SK-N-SH (cell line): ENCODE measurements around the gene COLEC12. TPM values are rescaled to one million over a fixed set of nuclear protein-coding genes. Genes with fewer than 3 reads are reported as not detected.

Experiments
- CTCF ChIA-PET: fragments of 300-600, 350-600 bp; formaldehyde crosslinking; extraction: SDS; loops from one replicate; lab custom pipeline; 2021; lab: Yijun Ruan, JAX
- POLR2A ChIA-PET: fragments of 350-600 bp; sonication (Branson Sonifier 250); formaldehyde crosslinking; extraction: SDS; loops from one replicate; lab custom pipeline; 2020; ENCODE audit warnings: antibody characterized with exemption, inconsistent platforms; lab: Yijun Ruan, JAX
- DNase-seq: peaks from one replicate; pipeline ENCODE4 v3.0.0; 2012
- H2AFZ ChIP-seq: fragments of 200-600 bp; sonication (generic); 2 replicates; pipeline ENCODE4 v1.8.1; 2016; ENCODE audit warnings: antibody characterized with exemption, mild to moderate bottlenecking, low read depth
- H3F3A ChIP-seq: fragments of 200-600 bp; sonication (generic); replicated peaks from 2 replicates; pipeline ENCODE3; 2016; ENCODE audit warnings: antibody characterized with exemption, mild to moderate bottlenecking; ENCODE audit not compliant: insufficient read depth
- H3K27ac ChIP-seq, 2 experiments: fragments of 200-500 bp in 1 of 2; fragments of 200-600 bp in 1 of 2; sonication (Bioruptor generic) in 1 of 2; sonication (generic), shearing (Covaris generic) in 1 of 2; 2 replicates each; pipeline versions ENCODE4 v1.5.1 to v1.6.1; 2014 to 2016; ENCODE audit warnings: low read depth in 2 of 2, inconsistent platforms in 1 of 2, low read length in 1 of 2, mild to moderate bottlenecking in 1 of 2, mixed read lengths in 1 of 2
- H3K27me3 ChIP-seq: fragments of 200-600 bp; sonication (generic), shearing (Covaris generic); 2 replicates; pipeline ENCODE4 v1.6.1; 2016; ENCODE audit warnings: mixed run types; ENCODE audit not compliant: insufficient read depth
- H3K36me3 ChIP-seq, 2 experiments: fragments of 200-500 bp in 1 of 2; fragments of 200-600 bp in 1 of 2; sonication (Bioruptor generic) in 1 of 2; sonication (generic) in 1 of 2; replicated peaks in 1 of 2; 2 replicates each; pipeline versions ENCODE3 to v1.5.1; 2014 to 2016; ENCODE audit warnings: low read length in 1 of 2, mild to moderate bottlenecking in 1 of 2; ENCODE audit not compliant: insufficient read depth in 2 of 2, control insufficient read depth in 1 of 2
- H3K4me1 ChIP-seq, 2 experiments: fragments of 200-500 bp in 1 of 2; fragments of 200-600 bp in 1 of 2; sonication (Bioruptor generic) in 1 of 2; sonication (generic), shearing (Covaris generic) in 1 of 2; 2 replicates each; pipeline versions ENCODE4 v1.5.1 to v1.6.1; 2014 to 2016; ENCODE audit warnings: low read depth in 1 of 2, low read length in 1 of 2, mixed run types in 1 of 2; ENCODE audit not compliant: insufficient read depth in 2 of 2, control insufficient read depth in 1 of 2
- H3K4me2 ChIP-seq: fragments of 200-600 bp; sonication (generic), shearing (Covaris generic); 2 replicates; pipeline ENCODE4 v1.6.1; 2017; ENCODE audit warnings: mixed run types
- H3K4me3 ChIP-seq, 2 experiments: fragments of 200-500 bp in 1 of 2; fragments of 200-600 bp in 1 of 2; sonication (Bioruptor generic) in 1 of 2; sonication (generic), shearing (Covaris generic) in 1 of 2; 2 replicates each; pipeline versions ENCODE4 v1.5.1 to v1.8.1; 2014 to 2016; ENCODE audit warnings: low read depth in 2 of 2, inconsistent platforms in 1 of 2, low read length in 1 of 2, mild to moderate bottlenecking in 1 of 2, mixed read lengths in 1 of 2, moderate library complexity in 1 of 2
- H3K79me2 ChIP-seq: fragments of 200-600 bp; sonication (generic); 2 replicates; pipeline ENCODE4 v1.8.1; 2017; ENCODE audit warnings: mild to moderate bottlenecking; ENCODE audit not compliant: insufficient read depth
- H3K9ac ChIP-seq: fragments of 200-600 bp; sonication (generic); 2 replicates; pipeline ENCODE4 v1.6.1; 2017; ENCODE audit warnings: mixed run types
- H3K9me2 ChIP-seq: fragments of 200-600 bp; sonication (generic); 2 replicates; pipeline ENCODE4 v1.6.1; 2017; ENCODE audit warnings: mixed run types
- H3K9me3 ChIP-seq: fragments of 200-600 bp; sonication (generic); 2 replicates; pipeline ENCODE4 v1.6.1; 2017; ENCODE audit warnings: mixed run types, mild to moderate bottlenecking, moderate library complexity
- H4K20me1 ChIP-seq: fragments of 200-600 bp; sonication (generic); 2 replicates; pipeline ENCODE4 v1.6.1; 2017; ENCODE audit warnings: mild to moderate bottlenecking, mixed run types; ENCODE audit not compliant: insufficient read depth
- CHD2 ChIP-seq: fragments of 150-350 bp; IDR thresholded peaks from 2 replicates; pipeline ENCODE4 v1.6.1; 2018; ENCODE audit warnings: low read length; ENCODE audit not compliant: partially characterized antibody
- CTCF ChIP-seq: fragments of 200-600 bp; sonication (generic); IDR thresholded peaks from 2 replicates; pipeline ENCODE4 v1.6.1; 2017; ENCODE audit warnings: antibody characterized with exemption, mild to moderate bottlenecking, moderate library complexity
- FOXJ3 ChIP-seq: sonication (generic); formaldehyde crosslinking; IDR thresholded peaks from 2 replicates; pipeline ENCODE4 v1.5.1; 2020; ENCODE audit warnings: mild to moderate bottlenecking, missing genetic modification reagents
- FOXM1 ChIP-seq: IDR thresholded peaks from 2 replicates; pipeline ENCODE4 v1.4.0; 2012; ENCODE audit warnings: low read depth, mild to moderate bottlenecking
- GATA2 ChIP-seq: sonication (generic); formaldehyde crosslinking; IDR thresholded peaks from 2 replicates; pipeline ENCODE4 v1.5.0; 2020; ENCODE audit warnings: mild to moderate bottlenecking, missing genetic modification reagents
- MEF2A ChIP-seq: IDR thresholded peaks from 2 replicates; pipeline ENCODE4 v1.4.0; 2012; ENCODE audit warnings: low read depth, borderline replicate concordance
- NFIC ChIP-seq: IDR thresholded peaks from 2 replicates; pipeline ENCODE4 v1.4.0; 2012; ENCODE audit warnings: borderline replicate concordance
- PBX3 ChIP-seq: IDR thresholded peaks from 2 replicates; pipeline ENCODE4; 2012
- POLR2AphosphoS5 ChIP-seq: IDR thresholded peaks from 2 replicates; pipeline ENCODE4 v1.6.1; 2012; ENCODE audit warnings: low read depth, low read length
- RAD21 ChIP-seq: IDR thresholded peaks from 2 replicates; pipeline ENCODE4 v1.6.1; 2012; ENCODE audit warnings: mild to moderate bottlenecking, low read length
- RFX5 ChIP-seq: IDR thresholded peaks from 2 replicates; pipeline ENCODE4 v1.6.1; 2012; ENCODE audit warnings: mild to moderate bottlenecking, improper control_type of control experiment, low read length
- SMC3 ChIP-seq: IDR thresholded peaks from 2 replicates; pipeline ENCODE4 v1.6.1; 2012; ENCODE audit warnings: low read depth, low read length, improper control_type of control experiment
- TEAD4 ChIP-seq: IDR thresholded peaks from 2 replicates; pipeline ENCODE4 v1.4.0; 2012; ENCODE audit warnings: mild to moderate bottlenecking, borderline replicate concordance; ENCODE audit not compliant: insufficient read depth
- YY1 ChIP-seq: IDR thresholded peaks from 2 replicates; pipeline ENCODE4 v1.4.0; 2012; ENCODE audit warnings: low read depth, mild to moderate bottlenecking
- WGBS: methylation state at CpG from one replicate; pipeline ENCODE4 v1.1.6; 2017; ENCODE audit warnings: low lambda C conversion rate; 5-methylcytosine and 5-hydroxymethylcytosine counted together
- polyA plus RNA-seq, 3 experiments: library from polyadenylated mRNA; depleted of rRNA; stranded (reverse); fragments of >200 nt; gene quantifications; 2 replicates each; pipeline ENCODE4 v1.2.3, GENCODE V29; 2012
- TF ChIP-seq, protein P1 (sequence below): fragments of 150-350 bp; IDR thresholded peaks from 2 replicates; pipeline ENCODE4 v1.6.1; 2017; ENCODE audit warnings: antibody characterized with exemption, low read length, low read depth, borderline replicate concordance
- TF ChIP-seq, protein P2 (sequence below): IDR thresholded peaks from 2 replicates; pipeline ENCODE4 v1.6.1; 2012; ENCODE audit warnings: mild to moderate bottlenecking, low read depth, low read length, moderate library complexity

Gene COLEC12
- polyA plus RNA-seq, 1 of the 3 experiments (the other 2 are of a cell fraction), result 41.2 TPM

GRCh38 chr18:457521-458412 lies 42.7 kb downstream of the COLEC12 start (continued):
- TF ChIP-seq RAD21 (no peak), FOXJ3 (CRISPR knock-in tag) (no peak)

DNA sequence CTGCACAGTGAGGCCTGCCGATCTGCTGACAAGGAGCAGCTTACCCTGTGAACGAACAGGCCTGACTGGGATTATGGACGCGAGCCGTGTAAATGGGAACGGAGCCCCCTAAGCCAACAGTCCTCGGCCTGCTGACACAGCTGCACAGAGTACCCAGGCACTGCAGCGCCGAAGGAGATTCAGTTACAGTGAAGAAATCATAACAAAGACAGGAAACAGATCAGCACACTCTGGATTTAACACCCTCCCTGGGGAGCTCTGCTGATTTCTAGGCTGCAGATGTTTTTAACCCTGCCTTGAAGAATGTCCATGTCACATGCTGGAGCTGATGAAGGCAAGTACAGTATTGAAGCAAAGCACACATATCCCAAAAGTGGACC lies 43.4 kb downstream of the COLEC12 start:
- peak; percentile 65 for DNase-seq
- H3K9ac ChIP-seq, result no peak overlapping the region
- CTCF ChIA-PET, result interaction anchor here (1.0 kb wide), 1 partner anchor 10 kb away, joined by 3 read pairs; no protein-coding TSS in a partner anchor
- H3K27me3 ChIP-seq, result no peaks in the 10 kb centered on the region
- no peaks in the 10 kb centered on the region for H3K9me2 ChIP-seq
- H3K36me3 ChIP-seq, result no peaks in the 10 kb centered on the region
- H2AFZ ChIP-seq, result no peak overlapping the region
- H3K4me1 ChIP-seq, result peaks cover 12 to 18% of the 10 kb centered on the region in 2 experiments; a peak in 3 of 4 replicates
- H4K20me1 ChIP-seq, result no peaks in the 10 kb centered on the region
- no peak for TF ChIP-seq POLR2AphosphoS5
- no peak for TF ChIP-seq TEAD4
- TF ChIP-seq, protein P1, sequence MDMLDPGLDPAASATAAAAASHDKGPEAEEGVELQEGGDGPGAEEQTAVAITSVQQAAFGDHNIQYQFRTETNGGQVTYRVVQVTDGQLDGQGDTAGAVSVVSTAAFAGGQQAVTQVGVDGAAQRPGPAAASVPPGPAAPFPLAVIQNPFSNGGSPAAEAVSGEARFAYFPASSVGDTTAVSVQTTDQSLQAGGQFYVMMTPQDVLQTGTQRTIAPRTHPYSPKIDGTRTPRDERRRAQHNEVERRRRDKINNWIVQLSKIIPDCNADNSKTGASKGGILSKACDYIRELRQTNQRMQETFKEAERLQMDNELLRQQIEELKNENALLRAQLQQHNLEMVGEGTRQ, result no peak
- no peak for TF ChIP-seq YY1
- TF ChIP-seq GATA2 (CRISPR knock-in tag), result peak; percentile 40
- WGBS, result 57% methylated on average over 9 of the region's 9 CpGs
- no peak overlapping the region for H3K4me2 ChIP-seq
- H3K9me3 ChIP-seq, result no peaks in the 10 kb centered on the region
- POLR2A ChIA-PET, result no interaction called here
- no peak overlapping the region for H3K4me3 ChIP-seq
- H3K27ac ChIP-seq, result peak overlapping the region in 1 of 2 experiments; percentile 41; a peak in 2 of 4 replicates
- no peaks in the 10 kb centered on the region for H3F3A ChIP-seq
- no peaks in the 10 kb centered on the region for H3K79me2 ChIP-seq

DNA sequence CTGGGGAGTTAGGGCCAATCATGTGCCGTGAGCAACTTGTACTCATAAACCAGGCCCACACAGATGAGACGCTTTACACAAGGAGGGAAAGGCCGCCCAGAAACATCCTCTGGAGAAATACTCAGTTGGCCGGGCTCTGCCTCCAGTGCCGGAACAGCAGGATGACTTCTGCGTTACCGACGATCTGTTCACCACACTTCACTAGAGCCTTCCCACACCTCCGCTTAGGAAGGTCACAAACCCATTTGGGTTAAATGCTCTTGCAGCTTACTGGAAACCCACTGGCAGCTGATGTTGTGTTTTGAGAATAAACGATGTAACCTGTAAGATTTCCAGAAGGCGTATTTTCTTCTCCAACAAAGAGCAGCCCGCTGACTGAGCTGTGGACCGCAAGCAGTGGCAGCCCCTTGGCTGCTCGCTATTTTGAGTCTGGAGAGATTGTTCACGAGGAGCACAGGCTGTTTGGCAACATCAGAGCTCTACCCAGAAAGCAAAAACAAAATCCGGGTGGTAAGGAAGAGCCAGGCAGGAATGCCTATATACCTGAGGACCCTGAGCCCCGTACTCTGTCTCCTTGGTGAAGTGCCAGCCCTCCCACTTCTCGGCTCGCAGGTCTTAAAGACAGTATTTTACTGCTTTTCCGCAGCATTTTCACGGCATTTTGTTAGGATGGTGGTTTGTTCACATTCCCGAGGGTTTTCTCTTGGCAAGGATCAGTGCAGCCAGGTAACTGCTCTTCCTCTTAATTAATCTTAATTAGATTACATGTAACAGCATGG lies 44.0 kb downstream of the COLEC12 start:
- no peak overlapping the region for H3K4me3 ChIP-seq
- no peaks in the 10 kb centered on the region for H3K79me2 ChIP-seq
- no peaks in the 10 kb centered on the region for H3F3A ChIP-seq
- H3K27ac ChIP-seq, result peak overlapping the region in 1 of 2 experiments; percentile 41; a peak in 2 of 4 replicates
- ChIA-PET POLR2A (no interaction called here), CTCF (interaction anchor here (1.0 kb wide), 1 partner anchor 10 kb away, joined by 3 read pairs; no protein-coding TSS in a partner anchor)
- H3K9me3 ChIP-seq, result no peaks in the 10 kb centered on the region
- no peaks in the 10 kb centered on the region for H3K9me2 ChIP-seq
- H2AFZ ChIP-seq, result no peak overlapping the region
- no peak overlapping the region for H3K4me2 ChIP-seq
- no peak for DNase-seq
- H3K4me1 ChIP-seq, result peaks cover 12 to 18% of the 10 kb centered on the region in 2 experiments; a peak in 3 of 4 replicates
- H3K9ac ChIP-seq, result no peak overlapping the region
- WGBS, result 89% methylated on average over 22 of the region's 22 CpGs
- no peaks in the 10 kb centered on the region for H3K36me3 ChIP-seq
- H4K20me1 ChIP-seq, result no peaks in the 10 kb centered on the region
- H3K27me3 ChIP-seq, result no peaks in the 10 kb centered on the region
- TF ChIP-seq, protein P2, sequence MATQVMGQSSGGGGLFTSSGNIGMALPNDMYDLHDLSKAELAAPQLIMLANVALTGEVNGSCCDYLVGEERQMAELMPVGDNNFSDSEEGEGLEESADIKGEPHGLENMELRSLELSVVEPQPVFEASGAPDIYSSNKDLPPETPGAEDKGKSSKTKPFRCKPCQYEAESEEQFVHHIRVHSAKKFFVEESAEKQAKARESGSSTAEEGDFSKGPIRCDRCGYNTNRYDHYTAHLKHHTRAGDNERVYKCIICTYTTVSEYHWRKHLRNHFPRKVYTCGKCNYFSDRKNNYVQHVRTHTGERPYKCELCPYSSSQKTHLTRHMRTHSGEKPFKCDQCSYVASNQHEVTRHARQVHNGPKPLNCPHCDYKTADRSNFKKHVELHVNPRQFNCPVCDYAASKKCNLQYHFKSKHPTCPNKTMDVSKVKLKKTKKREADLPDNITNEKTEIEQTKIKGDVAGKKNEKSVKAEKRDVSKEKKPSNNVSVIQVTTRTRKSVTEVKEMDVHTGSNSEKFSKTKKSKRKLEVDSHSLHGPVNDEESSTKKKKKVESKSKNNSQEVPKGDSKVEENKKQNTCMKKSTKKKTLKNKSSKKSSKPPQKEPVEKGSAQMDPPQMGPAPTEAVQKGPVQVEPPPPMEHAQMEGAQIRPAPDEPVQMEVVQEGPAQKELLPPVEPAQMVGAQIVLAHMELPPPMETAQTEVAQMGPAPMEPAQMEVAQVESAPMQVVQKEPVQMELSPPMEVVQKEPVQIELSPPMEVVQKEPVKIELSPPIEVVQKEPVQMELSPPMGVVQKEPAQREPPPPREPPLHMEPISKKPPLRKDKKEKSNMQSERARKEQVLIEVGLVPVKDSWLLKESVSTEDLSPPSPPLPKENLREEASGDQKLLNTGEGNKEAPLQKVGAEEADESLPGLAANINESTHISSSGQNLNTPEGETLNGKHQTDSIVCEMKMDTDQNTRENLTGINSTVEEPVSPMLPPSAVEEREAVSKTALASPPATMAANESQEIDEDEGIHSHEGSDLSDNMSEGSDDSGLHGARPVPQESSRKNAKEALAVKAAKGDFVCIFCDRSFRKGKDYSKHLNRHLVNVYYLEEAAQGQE, result no peak
- TF ChIP-seq SMC3 (no peak), CHD2 (no peak), MEF2A (no peak), NFIC (no peak), FOXM1 (no peak), RFX5 (no peak), PBX3 (no peak), CTCF (no peak)
